Type B pancreatic cell (in vitro differentiated cells): ENCODE data around the gene GNG7. TPM values are rescaled to one million over a fixed set of nuclear protein-coding genes. Genes with fewer than 3 reads are reported as not detected.
A peak's percentile ranks its signal among the peaks of the same experiment; 100 is the strongest.
"Not testable (repeated sequence)": the region's sequence is repeated elsewhere in the genome, so short reads cannot be mapped to it uniquely, and the experiment has no call there.

Source experiments
- DNase-seq: peaks from one replicate; pipeline ENCODE4 v3.0.0; 2021; ENCODE audit warnings: mixed read lengths; ENCODE audit not compliant: unreplicated experiment; ENCODE audit errors: extremely low spot score
- H3K27ac Mint-ChIP-seq: 2 replicates; pipeline ENCODE4 v1.8.0; 2021; ENCODE audit warnings: mild to moderate bottlenecking, mixed read lengths
- H3K27me3 Mint-ChIP-seq: 2 replicates; pipeline ENCODE4 v1.8.0; 2021; ENCODE audit warnings: mixed read lengths
- H3K36me3 Mint-ChIP-seq: 2 replicates; pipeline ENCODE4 v1.8.0; 2021; ENCODE audit warnings: mixed read lengths
- H3K4me1 Mint-ChIP-seq: one replicate; pipeline ENCODE4 v1.8.0; 2021; ENCODE audit warnings: mixed read lengths; ENCODE audit not compliant: unreplicated experiment
- H3K4me3 Mint-ChIP-seq: 2 replicates; pipeline ENCODE4 v1.8.0; 2021; ENCODE audit warnings: mild to moderate bottlenecking, mixed read lengths
- H3K9me3 Mint-ChIP-seq: 2 replicates; pipeline ENCODE4 v1.8.0; 2021; ENCODE audit warnings: mixed read lengths
- CTCF ChIP-seq: fragments of 200-600 bp; sonication (generic); conservative IDR thresholded peaks from 2 replicates; pipeline ENCODE4 v1.5.0; 2021; ENCODE audit warnings: antibody characterized with exemption, mild to moderate bottlenecking
- total RNA-seq: library from RNA; stranded (reverse); gene quantifications from 2 replicates; pipeline ENCODE4 v1.2.1, GENCODE V29; 2021; ENCODE audit warnings: low replicate concordance

Gene GNG7
- total RNA-seq, 1 donor from 2014 or later, result 12.2 TPM

GRCh38 chr19:2511570-2511969 is 190.9 kb downstream of the GNG7 start:
- Mint-ChIP-seq H3K9me3 (no peaks in the 10 kb centered on the region), H3K36me3 (peaks cover 4% of the 10 kb centered on the region), H3K4me3 (no peak overlapping the region), H3K27me3 (no peaks in the 10 kb centered on the region), H3K4me1 (peaks cover 9% of the 10 kb centered on the region), H3K27ac (no peak overlapping the region)
- no peak for TF ChIP-seq CTCF
- DNase-seq, result no peak

- no peaks in the 10 kb centered on the region for H3K27me3 Mint-ChIP-seq
- no peak for DNase-seq
- H3K9me3 Mint-ChIP-seq, result no peaks in the 10 kb centered on the region
- H3K4me3 Mint-ChIP-seq, result no peak overlapping the region
- no peaks in the 10 kb centered on the region for H3K36me3 Mint-ChIP-seq
- peak overlapping the region; percentile 48 for H3K27ac Mint-ChIP-seq
- TF ChIP-seq CTCF, result no peak
- H3K4me1 Mint-ChIP-seq, result peaks cover 10% of the 10 kb centered on the region
These were observed 193.4 kb downstream of the GNG7 start for GRCh38 chr19:2509096-2509495.

GRCh38 chr19:2507109-2507508 is 195.4 kb downstream of the GNG7 start:
- no peak for TF ChIP-seq CTCF
- H3K4me3 Mint-ChIP-seq, result peak overlapping the region; percentile 69
- H3K4me1 Mint-ChIP-seq, result peaks cover 20% of the 10 kb centered on the region
- no peaks in the 10 kb centered on the region for H3K27me3 Mint-ChIP-seq
- H3K36me3 Mint-ChIP-seq, result no peaks in the 10 kb centered on the region
- H3K27ac Mint-ChIP-seq, result peak overlapping the region; percentile 90
- no peak for DNase-seq
- H3K9me3 Mint-ChIP-seq, result no peaks in the 10 kb centered on the region

- H3K4me1 Mint-ChIP-seq, result peaks cover 20% of the 10 kb centered on the region
- not testable (repeated sequence) for H3K27me3 Mint-ChIP-seq, H3K4me3 Mint-ChIP-seq, DNase-seq, H3K36me3 Mint-ChIP-seq, H3K9me3 Mint-ChIP-seq
- peak overlapping the region; percentile 90 for H3K27ac Mint-ChIP-seq
These were observed 195.8 kb downstream of the GNG7 start for GRCh38 chr19:2506656-2507055.

- Mint-ChIP-seq H3K4me1 (peaks cover 21% of the 10 kb centered on the region), H3K4me3 (peak overlapping the region; percentile 52), H3K9me3 (no peaks in the 10 kb centered on the region), H3K36me3 (no peaks in the 10 kb centered on the region), H3K27ac (peak overlapping the region; percentile 94), H3K27me3 (no peaks in the 10 kb centered on the region)
- no peak for DNase-seq
- TF ChIP-seq CTCF, result no peak
These were observed 198.9 kb downstream of the GNG7 start for GRCh38 chr19:2503521-2504109.

- no peaks in the 10 kb centered on the region for H3K27me3 Mint-ChIP-seq
- no peaks in the 10 kb centered on the region for H3K9me3 Mint-ChIP-seq
- no peak for DNase-seq
- no peak overlapping the region for H3K4me3 Mint-ChIP-seq
- H3K4me1 Mint-ChIP-seq, result peaks cover 16% of the 10 kb centered on the region
- no peak for TF ChIP-seq CTCF
- no peaks in the 10 kb centered on the region for H3K36me3 Mint-ChIP-seq
- H3K27ac Mint-ChIP-seq, result no peak overlapping the region
These were observed 201.6 kb downstream of the GNG7 start for GRCh38 chr19:2500841-2501261.
